ENCODE measurements around the gene PLEKHM3. TPM values are rescaled to one million over a fixed set of nuclear protein-coding genes. Genes with fewer than 3 reads are reported as not detected.

PLEKHM3 gene
- total RNA-seq, 1 donor, result 23.5 TPM

DNA sequence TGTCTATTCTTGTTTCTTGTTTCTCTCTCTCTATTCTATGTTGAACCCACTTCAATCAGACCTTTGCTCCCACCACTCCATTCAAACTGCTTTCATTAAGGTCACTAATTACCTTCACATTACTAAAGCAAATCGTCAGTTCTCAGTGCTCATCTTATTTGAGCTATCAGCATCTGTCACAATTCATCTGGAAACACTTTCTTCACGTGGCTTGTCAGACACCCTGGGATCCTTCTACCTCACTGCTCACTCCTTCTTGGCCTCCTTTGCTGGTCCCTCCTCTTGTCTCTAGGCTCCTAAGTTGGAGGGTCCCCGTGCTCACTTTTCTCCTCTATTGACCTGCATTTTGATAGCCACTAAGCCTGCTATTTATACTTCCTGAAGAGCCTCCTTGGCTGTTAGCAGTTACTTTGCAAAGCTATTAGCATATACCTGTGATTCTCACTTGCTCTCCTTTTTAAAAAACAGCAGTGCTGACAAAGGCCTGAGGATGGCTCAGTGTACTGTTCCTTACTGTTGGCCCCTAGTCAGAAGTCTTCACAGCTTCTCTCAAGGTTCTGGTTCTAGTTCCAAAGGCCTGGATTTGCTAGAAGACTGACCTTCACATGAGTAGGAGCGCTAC is 80.2 kb downstream of the PLEKHM3 start:
- no peaks in the 10 kb centered on the region for H3K79me2 ChIP-seq (ENCODE audit: insufficient read depth, low read length)
- H3K36me3 ChIP-seq (ENCODE audit: insufficient read depth, low read length), result no peaks in the 10 kb centered on the region
- no peak overlapping the region for H3K4me2 ChIP-seq (ENCODE audit: insufficient read depth, low read length)
- DNase-seq (ENCODE audit: insufficient read length, low spot score, missing footprints), result no peak
- no peak overlapping the region for H3K27ac ChIP-seq (ENCODE audit: low read depth, low read length)
- no peaks in the 10 kb centered on the region for H3K27me3 ChIP-seq (ENCODE audit: insufficient read depth, low read length)
- H2AFZ ChIP-seq (ENCODE audit: low read length), result no peak overlapping the region
- no peak overlapping the region for H3K4me3 ChIP-seq (ENCODE audit: insufficient read depth, low read length)
- no peak for TF ChIP-seq CTCF (IDR thresholded peaks at IDR 0.05; ENCODE audit: extremely low read depth, low read depth, low read length)
- H4K20me1 ChIP-seq (ENCODE audit: insufficient read depth, low read length), result no peaks in the 10 kb centered on the region
- H3K9me3 ChIP-seq (ENCODE audit: low read depth, low read length), result no peaks in the 10 kb centered on the region
- no peaks in the 10 kb centered on the region for H3K4me1 ChIP-seq (ENCODE audit: insufficient read depth, low read length)

DNA sequence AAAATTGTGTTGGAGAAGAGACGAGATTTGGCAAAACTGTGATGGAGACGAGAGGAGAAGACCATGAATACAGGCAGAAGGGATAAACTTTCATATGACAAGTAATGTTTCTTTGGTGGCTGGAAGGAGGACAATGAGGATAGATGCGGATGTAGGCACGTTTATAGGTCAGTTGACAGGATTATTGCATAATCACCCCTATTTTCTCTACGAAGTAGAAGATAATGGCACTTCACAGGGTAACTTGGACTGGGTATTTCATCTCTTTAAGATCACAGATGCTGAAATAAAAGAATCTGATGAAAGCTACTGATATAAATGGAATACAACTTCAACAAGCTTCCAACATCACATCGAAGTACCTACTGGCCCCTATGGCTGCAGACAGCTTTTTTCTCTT is 81.0 kb downstream of the PLEKHM3 start:
- DNase-seq (ENCODE audit: insufficient read length, low spot score, missing footprints), result peak; percentile 67
- H3K9me3 ChIP-seq (ENCODE audit: low read depth, low read length), result no peaks in the 10 kb centered on the region
- H3K4me3 ChIP-seq (ENCODE audit: insufficient read depth, low read length), result no peak overlapping the region
- H4K20me1 ChIP-seq (ENCODE audit: insufficient read depth, low read length), result no peaks in the 10 kb centered on the region
- H2AFZ ChIP-seq (ENCODE audit: low read length), result no peak overlapping the region
- H3K4me1 ChIP-seq (ENCODE audit: insufficient read depth, low read length), result no peaks in the 10 kb centered on the region
- H3K27ac ChIP-seq (ENCODE audit: low read depth, low read length), result no peak overlapping the region
- no peaks in the 10 kb centered on the region for H3K27me3 ChIP-seq (ENCODE audit: insufficient read depth, low read length)
- no peaks in the 10 kb centered on the region for H3K79me2 ChIP-seq (ENCODE audit: insufficient read depth, low read length)
- no peak overlapping the region for H3K4me2 ChIP-seq (ENCODE audit: insufficient read depth, low read length)
- TF ChIP-seq CTCF (IDR thresholded peaks at IDR 0.05; ENCODE audit: extremely low read depth, low read depth, low read length), result no peak
- no peaks in the 10 kb centered on the region for H3K36me3 ChIP-seq (ENCODE audit: insufficient read depth, low read length)

- Histone ChIP-seq H3K4me2 (ENCODE audit: insufficient read depth, low read length) (no peak overlapping the region), H4K20me1 (ENCODE audit: insufficient read depth, low read length) (no peaks in the 10 kb centered on the region), H3K27me3 (ENCODE audit: insufficient read depth, low read length) (no peaks in the 10 kb centered on the region), H2AFZ (ENCODE audit: low read length) (no peak overlapping the region), H3K4me3 (ENCODE audit: insufficient read depth, low read length) (no peak overlapping the region), H3K79me2 (ENCODE audit: insufficient read depth, low read length) (no peaks in the 10 kb centered on the region), H3K27ac (ENCODE audit: low read depth, low read length) (no peak overlapping the region), H3K9me3 (ENCODE audit: low read depth, low read length) (no peaks in the 10 kb centered on the region), H3K36me3 (ENCODE audit: insufficient read depth, low read length) (no peaks in the 10 kb centered on the region), H3K4me1 (ENCODE audit: insufficient read depth, low read length) (no peaks in the 10 kb centered on the region)
- no peak for DNase-seq (ENCODE audit: insufficient read length, low spot score, missing footprints)
- TF ChIP-seq CTCF (IDR thresholded peaks at IDR 0.05; ENCODE audit: extremely low read depth, low read depth, low read length), result no peak
Observed at GRCh38 chr2:207939342-207940108, 85.8 kb downstream of the PLEKHM3 start.

- no peak for DNase-seq (ENCODE audit: insufficient read length, low spot score, missing footprints)
- H3K4me3 ChIP-seq (ENCODE audit: insufficient read depth, low read length), result no peak overlapping the region
- no peak for TF ChIP-seq CTCF (IDR thresholded peaks at IDR 0.05; ENCODE audit: extremely low read depth, low read depth, low read length)
- no peaks in the 10 kb centered on the region for H3K36me3 ChIP-seq (ENCODE audit: insufficient read depth, low read length)
- H3K79me2 ChIP-seq (ENCODE audit: insufficient read depth, low read length), result no peaks in the 10 kb centered on the region
- H3K27me3 ChIP-seq (ENCODE audit: insufficient read depth, low read length), result no peaks in the 10 kb centered on the region
- H4K20me1 ChIP-seq (ENCODE audit: insufficient read depth, low read length), result no peaks in the 10 kb centered on the region
- no peaks in the 10 kb centered on the region for H3K4me1 ChIP-seq (ENCODE audit: insufficient read depth, low read length)
- no peak overlapping the region for H3K27ac ChIP-seq (ENCODE audit: low read depth, low read length)
- no peaks in the 10 kb centered on the region for H3K9me3 ChIP-seq (ENCODE audit: low read depth, low read length)
- no peak overlapping the region for H2AFZ ChIP-seq (ENCODE audit: low read length)
- H3K4me2 ChIP-seq (ENCODE audit: insufficient read depth, low read length), result no peak overlapping the region
Observed at GRCh38 chr2:207938886-207939285, 86.4 kb downstream of the PLEKHM3 start.
